ENCODE measurements around the gene IQCE.
"Not testable (repeated sequence)": the region's sequence is repeated elsewhere in the genome, so short reads cannot be mapped to it uniquely, and the experiment has no call there.

Gene IQCE

DNA sequence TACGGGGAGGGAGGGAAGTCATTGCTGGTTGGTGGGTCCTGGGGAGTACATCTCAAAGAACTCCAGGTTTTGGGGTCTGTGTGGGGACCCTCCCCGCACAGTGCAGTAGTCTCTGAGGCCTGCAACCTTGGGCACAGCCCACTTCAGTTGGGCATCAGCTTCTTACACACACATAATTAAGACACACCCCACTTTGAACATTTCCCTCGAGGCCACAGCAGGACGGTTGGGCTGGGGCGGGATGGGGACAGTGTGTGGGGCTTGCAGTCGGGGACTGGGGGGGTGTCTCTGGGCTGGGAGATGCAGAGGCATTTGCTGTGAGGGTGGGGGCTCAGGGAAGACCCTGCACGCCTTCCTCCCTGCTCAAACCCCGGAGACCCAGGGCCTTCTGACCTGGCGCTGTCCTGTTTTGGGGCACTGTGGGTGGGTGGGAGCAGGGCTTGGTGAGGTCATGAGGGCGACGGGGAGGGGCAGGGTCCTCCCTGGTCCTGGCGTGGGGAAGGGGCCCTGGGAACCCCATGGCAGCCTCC, 38.0 kb upstream of the IQCE start:
- in situ Hi-C loops (cut with MboI; ENCODE audit: low sequenced_read_pairs), result no loop called here

DNA sequence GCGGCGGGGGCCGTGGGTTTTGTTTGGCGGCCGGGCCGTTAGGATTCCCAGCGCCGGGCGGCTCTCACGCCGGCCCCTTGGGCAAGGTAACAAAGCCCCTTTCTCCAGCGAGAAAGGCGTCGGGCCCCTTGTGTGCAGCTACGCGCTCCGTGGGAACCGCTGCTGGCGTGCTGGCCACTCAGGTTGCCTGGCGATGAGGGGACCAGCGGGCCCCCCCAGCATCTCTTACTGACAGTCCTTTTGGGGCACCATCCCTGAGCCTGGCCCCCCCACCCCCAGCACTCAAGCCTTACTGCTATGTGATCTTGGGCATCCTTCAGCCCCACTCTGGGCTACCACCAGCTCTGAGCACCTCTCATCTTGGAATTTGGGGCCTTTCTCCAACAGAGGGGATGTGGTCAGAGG, 37.4 kb upstream of the IQCE start:
- in situ Hi-C loops (cut with MboI; ENCODE audit: low sequenced_read_pairs), result no loop called here

DNA sequence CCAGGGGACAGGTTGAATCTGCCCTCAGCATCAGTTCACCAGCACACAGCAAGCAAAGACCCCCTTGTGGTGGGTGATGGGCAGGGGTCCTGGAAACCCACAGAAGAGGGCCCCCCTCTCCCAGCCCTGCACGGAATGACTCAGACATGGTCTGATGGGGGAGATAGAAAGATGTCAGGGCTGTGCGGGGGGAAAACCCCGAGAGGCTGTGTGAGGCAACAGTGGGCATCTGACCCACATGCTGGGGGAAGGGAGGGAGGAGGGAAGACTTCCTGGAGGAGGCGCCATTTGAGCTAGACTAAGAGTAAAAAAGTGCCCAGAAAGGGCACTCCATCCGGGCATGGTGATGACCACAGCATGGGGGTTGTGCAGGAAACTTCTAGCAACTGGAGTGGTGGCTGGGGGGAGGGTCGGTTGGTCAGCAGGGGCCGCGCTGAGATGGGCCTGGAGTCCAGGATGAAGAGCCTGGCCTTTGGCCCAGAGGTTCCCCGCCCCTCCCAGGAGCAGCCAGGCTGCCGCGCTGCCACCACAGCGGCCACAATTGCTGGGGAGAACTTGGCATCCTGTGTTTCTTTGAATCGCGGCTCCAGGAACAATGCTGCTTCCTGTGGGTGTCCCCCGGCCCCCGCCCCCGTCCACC, 36.7 kb upstream of the IQCE start:
- in situ Hi-C loops (cut with MboI; ENCODE audit: low sequenced_read_pairs), result no loop called here

DNA sequence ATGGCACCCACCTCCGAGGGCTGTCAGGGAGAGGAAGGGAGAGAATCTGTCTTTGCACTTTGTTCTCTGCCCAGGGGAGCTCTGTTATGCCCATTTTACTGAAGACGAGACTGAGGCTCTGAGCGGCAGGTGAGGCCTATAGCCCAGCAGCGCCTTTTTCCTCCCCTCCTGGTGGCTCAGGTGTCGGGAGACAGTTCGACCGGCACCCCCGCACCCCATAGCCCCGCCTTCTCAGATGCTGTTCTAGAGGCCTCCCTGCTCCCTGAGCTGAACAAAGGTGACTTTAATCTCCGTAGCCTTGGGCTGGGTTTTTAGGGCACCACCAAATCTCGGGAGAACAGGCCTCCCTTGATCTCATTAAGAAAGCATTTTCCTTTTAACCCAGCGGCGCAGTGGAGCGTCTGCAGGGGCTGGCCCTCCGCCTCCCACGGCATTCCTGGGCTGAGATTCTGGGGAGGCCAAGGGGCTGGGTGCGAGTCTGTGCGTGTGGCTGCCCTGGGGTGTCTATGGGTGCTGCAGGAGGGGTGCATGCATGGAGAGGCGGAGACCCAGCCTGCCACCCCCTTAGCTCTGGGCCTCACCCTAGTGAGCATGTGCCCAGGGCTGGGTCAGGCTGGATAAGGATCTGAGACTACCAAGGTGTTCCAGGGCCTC, 35.9 kb upstream of the IQCE start:
- in situ Hi-C loops (cut with MboI; ENCODE audit: low sequenced_read_pairs), result no loop called here

DNA sequence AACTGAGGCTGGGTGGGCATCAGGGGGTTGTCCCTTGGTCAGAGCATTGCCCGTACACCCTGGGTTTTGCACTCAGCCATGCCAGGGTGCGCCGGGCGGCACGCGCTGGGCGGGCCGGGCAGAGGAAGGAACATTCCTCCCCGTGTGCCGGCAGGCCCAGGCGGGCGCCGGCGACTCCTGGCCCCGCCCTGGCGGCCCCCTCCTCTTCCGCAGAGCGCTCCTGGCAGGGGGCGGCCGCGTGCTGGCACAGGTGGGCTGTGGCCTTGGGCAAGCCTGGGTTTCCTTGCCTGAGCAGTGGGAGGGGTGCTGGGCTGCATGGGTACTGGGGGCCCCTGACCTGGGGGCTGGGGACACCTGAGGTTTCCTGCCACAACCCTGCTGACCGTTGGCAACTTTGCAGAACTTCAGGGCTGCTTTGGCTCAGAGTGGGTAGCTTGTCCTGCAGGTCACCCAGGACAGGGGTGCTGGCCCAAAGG, 35.3 kb upstream of the IQCE start:
- in situ Hi-C loops (cut with MboI; ENCODE audit: low sequenced_read_pairs), result no loop called here

DNA sequence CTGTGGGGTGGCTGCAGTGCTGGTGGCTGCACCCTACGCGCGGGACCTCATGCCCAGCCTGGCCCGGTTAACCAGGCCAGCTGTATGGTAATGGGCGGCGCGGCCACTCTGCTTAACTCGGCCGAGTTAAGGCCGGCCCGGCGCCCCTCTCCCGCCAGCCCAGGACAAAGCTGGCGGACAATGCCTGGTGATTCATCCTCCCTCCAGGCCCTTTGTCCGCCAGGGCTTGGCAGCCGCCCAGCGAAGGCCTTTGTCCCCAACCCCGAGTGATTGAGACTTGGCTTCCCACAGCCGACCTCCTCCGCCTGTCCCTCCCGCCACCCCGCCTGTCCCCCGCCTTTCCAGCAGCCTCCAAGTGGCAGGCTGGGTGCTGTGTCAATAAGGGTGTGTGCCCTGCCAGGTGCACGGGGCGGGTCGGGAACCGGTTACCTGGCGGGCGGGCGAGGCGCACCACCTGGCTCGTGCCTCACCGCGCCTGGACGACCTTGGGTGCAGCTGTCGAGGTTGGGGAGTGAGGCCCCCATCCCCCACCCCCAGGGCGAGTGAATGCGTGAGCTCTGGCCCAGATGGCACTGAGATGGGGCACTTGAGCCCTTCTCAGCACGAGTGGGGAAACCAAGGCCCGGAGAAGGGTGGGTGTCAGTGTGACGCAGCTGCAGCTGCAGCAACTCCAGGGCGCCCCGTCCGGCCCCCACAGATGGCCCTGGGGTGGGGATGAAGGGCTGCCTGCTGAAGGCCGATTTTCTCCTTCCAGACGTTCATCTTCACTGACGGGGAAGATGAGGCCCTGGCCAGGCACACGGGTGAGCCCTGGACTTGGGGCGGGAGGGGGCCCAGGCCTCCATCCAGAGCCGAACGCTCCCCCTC, 34.6 kb upstream of the IQCE start:
- in situ Hi-C loops (cut with MboI; ENCODE audit: low sequenced_read_pairs), result no loop called here

DNA sequence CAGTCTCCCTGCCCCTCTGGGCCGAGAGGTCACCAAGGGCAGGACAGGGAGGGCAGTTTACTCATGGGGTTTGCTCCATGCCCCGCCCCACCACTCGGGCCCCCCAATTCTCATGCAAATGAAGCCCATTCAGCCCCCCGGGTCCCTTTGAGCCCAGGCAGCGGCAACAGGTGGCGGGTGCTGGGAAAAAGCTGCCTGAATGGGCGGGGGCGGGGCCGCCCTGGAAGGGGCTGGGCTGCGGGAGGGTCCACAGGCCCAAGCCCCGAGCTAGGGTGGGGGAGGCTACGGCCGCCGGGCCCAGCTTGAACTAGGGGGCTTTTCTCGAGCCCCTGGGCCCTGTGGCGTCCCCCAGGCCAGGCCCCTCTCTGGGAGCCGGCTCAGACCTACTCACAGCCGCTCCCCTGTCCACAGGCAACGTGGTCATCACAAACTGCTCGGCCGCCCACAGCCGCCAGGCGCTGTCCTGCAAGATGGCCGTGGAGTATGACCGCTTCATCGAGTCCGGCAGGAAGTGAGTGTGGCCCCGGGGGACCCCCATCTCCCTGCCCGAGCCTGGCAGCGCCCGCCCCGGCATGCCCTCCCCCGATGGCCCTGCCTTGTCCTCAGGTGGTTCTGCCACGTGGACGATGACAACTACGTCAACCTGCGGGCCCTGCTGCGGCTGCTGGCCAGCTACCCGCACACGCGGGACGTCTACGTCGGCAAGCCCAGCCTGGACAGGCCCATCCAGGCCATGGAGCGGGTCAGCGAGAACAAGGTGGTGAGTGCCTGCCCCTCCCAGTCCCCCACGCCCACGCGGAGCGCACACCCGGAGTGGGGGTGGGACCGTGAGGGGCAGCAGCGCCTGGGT, 33.7 kb upstream of the IQCE start:
- in situ Hi-C loops (cut with MboI; ENCODE audit: low sequenced_read_pairs), result no loop called here

DNA sequence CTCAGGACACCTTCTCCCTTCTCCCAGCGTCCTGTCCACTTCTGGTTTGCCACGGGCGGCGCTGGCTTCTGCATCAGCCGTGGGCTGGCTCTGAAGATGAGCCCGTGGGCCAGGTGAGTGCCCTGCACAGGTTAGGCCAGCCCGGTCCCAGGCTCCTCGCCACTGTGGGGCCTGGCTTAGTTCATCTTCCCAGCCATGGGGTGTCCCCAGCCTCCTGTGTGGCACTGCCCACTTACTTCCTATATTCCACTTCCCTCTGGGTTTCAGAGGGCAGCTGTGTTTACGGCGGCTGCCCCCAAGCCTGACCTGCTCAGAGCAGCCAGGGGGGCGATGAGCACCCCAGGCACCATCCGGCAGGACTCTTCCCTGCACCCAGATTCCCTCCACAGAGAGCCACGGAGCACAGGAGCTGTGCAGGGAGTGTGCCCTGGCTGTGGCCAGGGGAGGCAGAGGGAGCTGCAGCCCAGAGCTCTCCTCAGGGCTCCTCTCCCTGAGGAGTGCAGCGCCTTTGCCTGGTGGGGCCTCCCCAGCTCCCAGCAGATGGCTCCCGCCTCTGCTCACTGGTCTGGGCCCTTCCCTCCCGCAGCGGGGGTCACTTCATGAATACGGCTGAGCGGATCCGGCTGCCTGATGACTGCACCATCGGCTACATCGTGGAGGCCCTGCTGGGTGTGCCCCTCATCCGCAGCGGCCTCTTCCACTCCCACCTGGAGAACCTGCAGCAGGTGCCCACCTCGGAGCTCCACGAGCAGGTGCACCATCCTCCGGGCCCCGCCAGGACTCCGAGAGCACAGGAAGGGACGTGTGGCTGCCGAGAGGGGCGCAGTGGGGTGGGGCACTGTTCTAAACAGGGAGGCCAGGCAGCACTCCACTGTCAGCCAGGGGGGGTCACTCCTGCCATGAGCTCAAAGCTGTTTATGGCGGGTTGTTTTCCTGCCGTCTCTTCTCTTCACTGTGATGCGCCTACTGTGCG, 32.8 kb upstream of the IQCE start:
- in situ Hi-C loops (cut with MboI; ENCODE audit: low sequenced_read_pairs), result no loop called here

DNA sequence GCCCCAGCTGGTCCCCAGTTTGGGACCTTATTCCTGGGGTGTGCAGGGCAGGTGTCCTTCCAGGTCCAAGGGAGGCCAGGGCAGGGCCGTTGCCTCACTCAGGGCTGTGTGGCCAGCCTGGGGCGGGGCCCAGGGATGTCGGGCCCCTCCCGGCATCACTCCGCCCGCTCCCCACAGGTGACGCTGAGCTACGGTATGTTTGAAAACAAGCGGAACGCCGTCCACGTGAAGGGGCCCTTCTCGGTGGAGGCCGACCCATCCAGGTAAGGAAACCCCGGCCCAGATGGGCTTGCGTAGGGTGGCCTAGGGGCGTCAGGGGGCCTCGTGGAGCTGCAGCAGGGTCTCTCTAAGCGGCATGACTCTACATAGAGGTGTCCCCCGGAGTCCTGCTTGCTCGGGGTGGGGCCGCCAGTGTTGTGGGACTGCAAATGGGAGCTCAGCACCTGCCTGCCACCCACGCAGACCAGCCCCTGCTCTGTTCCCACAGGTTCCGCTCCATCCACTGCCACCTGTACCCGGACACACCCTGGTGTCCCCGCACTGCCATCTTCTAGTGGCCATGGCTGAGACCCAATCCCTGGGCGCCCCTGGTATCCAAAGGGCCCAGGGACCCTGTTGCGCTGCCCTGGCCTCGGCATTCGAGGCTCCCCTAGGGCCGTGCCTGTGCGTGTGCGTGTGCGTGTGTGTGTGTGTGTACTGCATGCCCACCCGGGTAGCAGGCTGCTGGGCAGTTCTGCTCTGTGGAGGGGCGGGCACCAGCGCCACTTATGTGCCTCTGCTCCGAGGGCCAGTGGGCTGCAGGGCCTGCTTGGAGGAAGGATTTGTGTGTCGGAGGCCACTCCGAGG, 31.9 kb upstream of the IQCE start:
- in situ Hi-C loops (cut with MboI; ENCODE audit: low sequenced_read_pairs), result no loop called here

DNA sequence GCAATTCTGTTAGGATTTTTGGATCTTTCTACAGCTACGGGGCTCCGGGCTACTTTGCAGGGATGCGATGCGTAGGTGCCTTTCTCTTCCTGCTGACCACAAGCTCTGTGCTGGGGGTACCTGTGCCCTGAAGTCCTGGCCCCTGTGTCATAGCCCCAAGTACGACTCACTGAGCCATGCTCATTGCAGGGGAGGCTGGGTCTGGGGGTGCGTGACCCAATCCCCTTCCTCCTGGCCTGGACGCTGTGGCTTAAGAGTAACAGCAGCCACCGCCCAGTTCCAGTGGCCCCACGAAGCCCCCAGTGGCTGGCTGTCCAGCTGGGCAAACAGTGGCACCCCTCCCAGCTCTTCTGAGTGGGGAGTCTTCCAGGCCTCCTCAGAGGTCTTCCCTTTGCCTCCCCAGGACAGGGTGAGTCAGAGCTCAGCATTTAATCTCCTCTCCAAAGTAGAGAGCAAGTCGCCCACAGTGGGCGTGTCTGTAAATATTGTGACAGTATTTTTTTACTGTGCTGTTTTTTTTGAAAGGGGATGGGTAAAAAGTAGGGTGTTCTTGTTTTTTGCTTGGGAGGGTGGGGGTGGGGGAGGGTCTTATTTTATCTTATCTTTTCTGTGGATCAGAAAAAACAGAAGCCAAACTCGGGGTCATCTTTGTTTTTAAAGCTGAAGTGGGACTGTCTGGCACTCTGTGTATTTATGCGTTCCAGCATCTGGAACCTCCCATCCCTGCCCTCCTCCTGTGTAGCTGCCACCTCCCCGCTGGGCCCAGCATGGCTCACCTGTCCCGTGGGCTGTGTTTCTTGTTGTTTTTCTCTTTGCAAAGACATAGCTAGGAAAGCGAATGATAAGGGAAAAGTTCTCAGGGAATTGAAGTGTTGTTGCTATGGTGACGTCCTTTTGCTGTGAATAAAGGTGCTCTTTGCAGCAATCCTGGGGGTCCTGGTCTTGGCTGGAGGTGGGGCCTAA, 31.0 kb upstream of the IQCE start:
- in situ Hi-C loops (cut with MboI; ENCODE audit: low sequenced_read_pairs), result no loop called here

DNA sequence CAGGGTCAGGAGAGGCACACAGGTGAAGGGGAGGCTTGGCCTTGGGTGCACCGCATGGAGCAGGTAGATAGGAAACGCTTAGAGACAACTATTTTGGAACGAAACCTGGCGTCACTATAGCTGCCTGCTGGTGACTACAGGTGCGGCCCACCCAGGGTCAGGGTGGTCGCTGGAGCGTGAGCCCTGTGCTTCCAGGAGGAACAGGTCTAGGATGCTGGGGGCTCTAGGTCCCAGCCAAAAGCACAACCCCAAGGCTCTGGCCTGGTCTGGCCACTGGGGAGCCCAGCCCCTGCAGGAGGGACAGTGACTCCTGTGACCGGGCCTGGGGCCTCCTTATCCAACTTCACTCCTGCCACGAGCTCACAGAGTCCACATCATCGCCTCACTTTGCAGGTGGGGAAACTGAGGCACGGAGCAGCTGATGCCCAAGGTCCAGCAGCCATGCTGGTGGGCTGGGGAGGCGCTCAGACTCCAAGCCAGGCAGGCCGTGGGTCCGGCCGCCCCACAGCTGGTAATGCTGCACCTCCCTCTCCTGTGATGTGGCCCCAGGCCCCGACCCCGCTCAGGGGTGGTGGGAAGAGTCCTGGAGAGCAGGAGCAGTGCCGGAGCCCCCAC, 30.2 kb upstream of the IQCE start:
- in situ Hi-C loops (cut with MboI; ENCODE audit: low sequenced_read_pairs), result no loop called here

DNA sequence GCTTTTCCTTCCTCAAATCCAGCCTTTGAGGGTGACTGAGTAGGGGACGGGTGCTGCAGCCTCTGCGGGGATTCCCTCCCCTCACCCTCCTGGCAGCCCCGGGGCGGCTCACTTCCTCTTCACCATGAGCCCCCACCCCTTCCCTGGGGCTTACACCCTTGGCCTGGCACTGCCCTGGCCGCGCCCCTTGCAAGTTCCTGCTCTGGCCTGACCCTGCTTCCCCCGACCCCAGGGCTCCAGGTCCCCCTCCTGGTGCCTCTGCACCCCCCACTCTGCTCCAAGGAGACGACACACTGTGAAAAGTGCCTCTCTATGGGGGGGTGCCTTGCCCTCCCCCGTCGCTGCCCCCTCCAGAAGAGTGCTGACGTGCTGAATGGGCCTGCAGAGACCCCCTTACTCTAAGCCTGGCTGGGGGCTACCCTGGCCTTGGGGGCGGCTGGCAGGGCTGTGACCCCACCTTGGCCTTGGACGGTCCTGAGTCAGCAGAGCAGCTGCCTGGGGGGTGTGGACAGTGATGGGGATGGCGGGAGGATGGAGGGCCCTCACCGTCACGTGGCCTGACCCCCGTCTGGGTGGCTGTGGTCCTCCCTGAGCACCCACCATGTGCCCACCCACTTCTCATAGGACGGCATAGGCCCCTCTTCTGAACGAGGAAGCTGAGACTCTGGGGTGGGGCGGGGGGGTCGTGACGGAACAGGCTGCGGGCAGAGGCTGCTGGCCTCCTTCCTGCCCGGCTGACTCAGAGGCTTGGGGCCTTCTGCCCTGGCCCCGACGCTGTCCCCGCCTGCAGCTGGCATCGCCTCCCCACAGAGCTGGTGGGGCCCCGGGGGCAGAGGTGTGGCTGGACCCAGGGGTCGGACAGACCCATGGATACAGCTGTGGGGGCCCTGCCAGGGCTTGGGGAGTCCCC, 29.4 kb upstream of the IQCE start:
- in situ Hi-C loops (cut with MboI; ENCODE audit: low sequenced_read_pairs), result no loop called here

DNA sequence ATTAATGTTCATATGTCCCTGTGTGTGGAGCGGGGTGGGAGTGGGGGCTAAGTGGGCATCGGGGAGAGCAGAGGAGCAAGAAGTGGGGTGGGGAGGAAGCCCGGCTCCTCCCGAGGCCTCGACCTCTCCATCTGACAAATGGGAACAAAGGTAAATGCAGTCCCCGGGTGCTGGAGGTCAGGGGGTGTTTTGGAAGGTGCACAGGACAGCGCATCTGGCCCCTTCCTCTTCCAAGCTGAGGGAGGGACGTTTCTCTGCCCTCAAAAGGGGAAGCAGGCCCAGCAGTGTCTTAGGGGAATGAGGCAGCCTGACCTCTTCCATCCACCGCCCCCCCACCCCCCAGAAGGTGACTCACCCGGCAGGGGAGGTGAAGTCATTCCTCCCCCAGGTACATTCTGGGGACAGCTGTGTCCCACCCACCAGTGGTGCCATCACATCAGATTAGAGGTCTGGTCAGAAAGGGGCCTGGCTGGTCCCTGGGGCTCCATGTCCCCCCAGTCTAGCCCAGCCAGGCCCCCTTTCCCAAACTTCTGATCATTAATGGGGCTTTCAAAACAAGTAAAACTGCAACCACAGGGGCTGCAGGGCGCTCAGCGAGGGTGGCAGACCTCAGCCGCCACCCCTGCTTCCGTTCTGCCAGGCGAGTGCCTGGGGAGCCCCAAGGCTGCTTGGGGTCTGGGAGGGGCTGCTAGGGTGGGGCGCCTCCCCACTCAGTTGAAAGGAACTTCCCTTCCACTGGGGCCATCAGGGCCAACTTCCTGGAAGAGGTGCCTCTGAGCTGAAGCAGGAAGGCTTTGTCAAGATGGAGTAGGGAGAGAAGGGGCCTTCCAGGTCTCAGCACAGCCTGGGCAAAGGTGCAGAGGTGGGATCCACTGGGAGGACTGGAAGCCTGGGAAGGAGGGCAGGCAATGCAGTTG, 28.4 kb upstream of the IQCE start:
- in situ Hi-C loops (cut with MboI; ENCODE audit: low sequenced_read_pairs), result no loop called here

DNA sequence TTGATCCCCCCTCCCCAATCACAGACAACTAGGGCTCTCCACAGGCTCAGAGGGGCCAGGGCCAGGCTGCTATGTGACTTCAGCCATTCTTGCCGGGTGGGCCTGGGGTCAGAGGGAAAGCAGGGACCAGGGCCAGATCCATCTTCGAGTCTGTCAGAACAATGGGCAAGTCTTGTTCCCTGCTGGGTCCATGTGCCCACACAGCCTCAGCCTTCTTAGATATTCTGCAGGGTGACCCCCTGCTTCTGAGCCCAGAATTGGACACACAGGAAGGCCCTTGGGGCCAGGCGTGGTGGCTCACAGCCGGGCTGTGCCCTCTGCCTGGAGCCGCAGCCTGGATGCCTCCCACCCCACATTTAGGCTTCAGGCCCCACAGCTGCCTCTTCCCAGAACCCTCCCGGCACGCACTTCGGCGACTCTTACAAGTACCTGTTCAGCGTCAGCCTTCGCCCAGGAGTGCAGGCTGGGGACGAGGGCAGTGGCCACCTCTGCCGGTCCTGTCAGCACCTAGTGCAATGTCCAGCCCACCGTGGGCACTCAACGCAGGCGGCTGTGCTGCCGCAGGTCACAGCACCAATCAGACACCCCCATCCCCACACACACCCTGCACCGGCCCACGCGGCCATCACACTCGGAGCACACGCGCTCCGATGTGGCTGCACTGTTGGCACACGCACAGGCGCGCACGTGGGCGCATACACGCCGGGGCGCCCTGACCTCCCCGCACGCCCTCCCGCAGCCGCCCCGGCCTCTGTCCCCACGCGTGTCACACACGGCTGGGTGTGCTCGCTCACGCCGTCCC, 27.6 kb upstream of the IQCE start:
- in situ Hi-C loops (cut with MboI; ENCODE audit: low sequenced_read_pairs), result not testable (repeated sequence)
